Ishikawa (cell line): ENCODE data around the gene UQCC2.

ENCODE experiments used
- CEBPB ChIP-seq: IDR thresholded peaks from 2 replicates; pipeline ENCODE4 v1.6.1; 2012
- CREB1 ChIP-seq: IDR thresholded peaks from 2 replicates; pipeline ENCODE4 v1.6.1; 2012; ENCODE audit warnings: low read depth
- EGR1 ChIP-seq: IDR thresholded peaks from 2 replicates; pipeline ENCODE4 v1.6.1; 2012
- EP300 ChIP-seq: IDR thresholded peaks from 2 replicates; pipeline ENCODE4 v1.6.1; 2012; ENCODE audit warnings: borderline replicate concordance
- FOXM1 ChIP-seq: IDR thresholded peaks from 2 replicates; pipeline ENCODE4 v1.6.1; 2012; ENCODE audit warnings: low read depth, borderline replicate concordance
- NFIC ChIP-seq: IDR thresholded peaks from 2 replicates; pipeline ENCODE4 v1.6.1; 2012
- RAD21 ChIP-seq: IDR thresholded peaks from 2 replicates; pipeline ENCODE4 v1.6.1; 2012; ENCODE audit warnings: low read depth
- REST ChIP-seq: IDR thresholded peaks from 2 replicates; pipeline ENCODE4 v1.6.1; 2012; ENCODE audit warnings: low read depth, mild to moderate bottlenecking
- TAF1 ChIP-seq: IDR thresholded peaks from 2 replicates; pipeline ENCODE4 v1.6.1; 2012; ENCODE audit warnings: low read depth, mild to moderate bottlenecking
- TCF12 ChIP-seq: IDR thresholded peaks from 2 replicates; pipeline ENCODE4 v1.6.1; 2012; ENCODE audit warnings: low read depth
- TEAD4 ChIP-seq: IDR thresholded peaks from 2 replicates; pipeline ENCODE4 v1.6.1; 2012
- USF1 ChIP-seq: IDR thresholded peaks from 2 replicates; pipeline ENCODE4 v1.6.1; 2012
- YY1 ChIP-seq: IDR thresholded peaks from 2 replicates; pipeline ENCODE4 v1.6.1; 2012; ENCODE audit warnings: low read depth
- ZBTB7A ChIP-seq: IDR thresholded peaks from 2 replicates; pipeline ENCODE4 v1.6.1; 2012; ENCODE audit warnings: low read depth
- TF ChIP-seq, protein P1 (sequence below): IDR thresholded peaks from 2 replicates; pipeline ENCODE4 v1.6.1; 2012

Gene UQCC2

GRCh38 chr6:33709605-33710295, 1.8 kb downstream of the UQCC2 start:
- no peak for TF ChIP-seq TEAD4
- TF ChIP-seq TAF1 = no peak
- TF ChIP-seq REST = no peak
- no peak for TF ChIP-seq YY1
- TF ChIP-seq EGR1 = no peak
- TF ChIP-seq USF1 = no peak
- TF ChIP-seq RAD21 = no peak
- no peak for TF ChIP-seq CREB1
- no peak for TF ChIP-seq NFIC
- no peak for TF ChIP-seq FOXM1

GRCh38 chr6:33708516-33709204, 2.8 kb downstream of the UQCC2 start:
- TF ChIP-seq EP300 (no peak), EGR1 (no peak), CEBPB (no peak), TAF1 (no peak), TEAD4 (no peak), CREB1 (no peak), YY1 (no peak), USF1 (no peak), REST (no peak), TCF12 (no peak), NFIC (no peak), RAD21 (no peak), FOXM1 (no peak), ZBTB7A (no peak)
- TF ChIP-seq, protein P1, sequence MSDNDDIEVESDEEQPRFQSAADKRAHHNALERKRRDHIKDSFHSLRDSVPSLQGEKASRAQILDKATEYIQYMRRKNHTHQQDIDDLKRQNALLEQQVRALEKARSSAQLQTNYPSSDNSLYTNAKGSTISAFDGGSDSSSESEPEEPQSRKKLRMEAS = no peak

DNA sequence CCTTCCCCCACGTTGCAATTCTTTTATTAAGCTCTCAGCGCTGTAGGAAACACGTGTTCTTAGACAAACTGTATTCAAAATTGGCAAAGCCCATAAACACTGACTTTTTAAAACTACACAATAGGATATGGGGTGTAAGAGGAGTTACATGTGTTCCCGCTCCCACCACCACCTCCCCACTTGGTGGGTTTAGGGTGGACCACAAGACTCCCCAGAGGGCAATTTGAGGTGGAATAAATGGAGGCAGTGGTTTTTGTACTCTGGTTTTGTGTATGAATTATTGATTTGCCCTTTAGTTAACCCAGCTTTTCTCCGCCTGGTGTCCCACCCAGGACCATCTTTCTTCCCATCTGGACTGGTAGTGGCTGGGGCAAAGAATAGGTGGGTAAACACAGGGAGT, 3.7 kb downstream of the UQCC2 start:
- no peak for TF ChIP-seq CREB1
- no peak for TF ChIP-seq USF1
- no peak for TF ChIP-seq EGR1
- no peak for TF ChIP-seq EP300
- TF ChIP-seq FOXM1 = no peak
- no peak for TF ChIP-seq YY1
- TF ChIP-seq TCF12 = no peak
- TF ChIP-seq NFIC = no peak
- no peak for TF ChIP-seq TEAD4
- no peak for TF ChIP-seq TAF1
- TF ChIP-seq, protein P1 = no peak
- TF ChIP-seq ZBTB7A = no peak
- no peak for TF ChIP-seq REST
- TF ChIP-seq RAD21 = no peak
- TF ChIP-seq CEBPB = no peak
